Keratinocyte (primary cell): Measurements from ENCODE around the gene NIM1K.

Experiments
- CTCF ChIP-seq, 3 experiments: IDR thresholded peaks in 1 of 3; conservative IDR thresholded peaks in 1 of 3; optimal IDR thresholded peaks in 1 of 3; 2 replicates in 2 of 3; 3 replicates in 1 of 3; pipeline versions ENCODE3 to v1.5.1; 2011; ENCODE audit warnings: low read length in 3 of 3, mild to moderate bottlenecking in 3 of 3, moderate library complexity in 2 of 3, control low read depth in 1 of 3, inconsistent platforms in 1 of 3; ENCODE audit not compliant: insufficient read depth in 2 of 3; ENCODE audit errors: extremely low read depth in 1 of 3
- EZH2 ChIP-seq: IDR thresholded peaks from one replicate; pipeline ENCODE4 v1.6.1; 2012; ENCODE audit warnings: inconsistent platforms, mild to moderate bottlenecking, low read length, moderate library complexity

GRCh38 chr5:43312076-43312661, 120.1 kb downstream of the NIM1K start:
- TF ChIP-seq CTCF (optimal IDR thresholded peaks at IDR 0.05 in 1 of 3, IDR thresholded peaks at IDR 0.05 in 1 of 3, conservative IDR thresholded peaks at IDR 0.05 in 1 of 3; ENCODE audit: extremely low read depth in 1 of 3, insufficient read depth in 2 of 3, low read length in 3 of 3) (no peak), EZH2 (no peak)
